Mesothelial cell of epicardium (in vitro differentiated cells): ENCODE measurements around the gene IL6ST. TPM values are rescaled to one million over a fixed set of nuclear protein-coding genes. Genes with fewer than 3 reads are reported as not detected.

ENCODE experiments used
- DNase-seq, 2 experiments: peaks; one replicate each; pipeline ENCODE4 v3.0.0; 2021; ENCODE audit warnings: low spot score in 2 of 2; ENCODE audit not compliant: unreplicated experiment in 2 of 2
- H3K27ac Mint-ChIP-seq: 2 replicates; pipeline ENCODE4 v1.8.0; 2021; ENCODE audit warnings: mixed read lengths
- H3K27me3 Mint-ChIP-seq: 2 replicates; pipeline ENCODE4 v1.8.0; 2021; ENCODE audit warnings: low read depth, mixed read lengths
- H3K36me3 Mint-ChIP-seq: 2 replicates; pipeline ENCODE4 v1.8.0; 2021; ENCODE audit warnings: mixed read lengths
- H3K4me1 Mint-ChIP-seq: 2 replicates; pipeline ENCODE4 v1.8.0; 2021; ENCODE audit warnings: mixed read lengths
- H3K4me3 Mint-ChIP-seq: 2 replicates; pipeline ENCODE4 v1.8.0; 2021; ENCODE audit warnings: mild to moderate bottlenecking, moderate library complexity, mixed read lengths
- H3K9me3 Mint-ChIP-seq: 2 replicates; pipeline ENCODE4 v1.8.0; 2021; ENCODE audit warnings: mixed read lengths
- CTCF ChIP-seq: fragments of 200-600 bp; sonication (generic); IDR thresholded peaks from one replicate; pipeline ENCODE4 v1.5.0; 2021; ENCODE audit warnings: antibody characterized with exemption; ENCODE audit not compliant: unreplicated experiment
- total RNA-seq: library from RNA; stranded (reverse); gene quantifications from 3 replicates; pipeline ENCODE4 v1.2.1, GENCODE V29; 2021

Gene IL6ST
- total RNA-seq, 1 donor from 2014 or later, result 373 TPM

- no peak overlapping the region for H3K27ac Mint-ChIP-seq
- no peak overlapping the region for H3K4me3 Mint-ChIP-seq
- TF ChIP-seq CTCF, result no peak
- H3K36me3 Mint-ChIP-seq, result no peaks in the 10 kb centered on the region
- no peak for DNase-seq
- no peaks in the 10 kb centered on the region for H3K27me3 Mint-ChIP-seq
- H3K9me3 Mint-ChIP-seq, result no peaks in the 10 kb centered on the region
- H3K4me1 Mint-ChIP-seq, result peaks cover 18% of the 10 kb centered on the region
Observed at GRCh38 chr5:55913466-55914413, 81.0 kb downstream of the IL6ST start.

GRCh38 chr5:55911784-55912653 lies 82.7 kb downstream of the IL6ST start:
- H3K27me3 Mint-ChIP-seq, result no peaks in the 10 kb centered on the region
- H3K9me3 Mint-ChIP-seq, result no peaks in the 10 kb centered on the region
- TF ChIP-seq CTCF, result no peak
- H3K36me3 Mint-ChIP-seq, result no peaks in the 10 kb centered on the region
- H3K27ac Mint-ChIP-seq, result no peak overlapping the region
- DNase-seq, result no peak
- no peak overlapping the region for H3K4me3 Mint-ChIP-seq
- H3K4me1 Mint-ChIP-seq, result peaks cover 18% of the 10 kb centered on the region

- TF ChIP-seq CTCF, result no peak
- Mint-ChIP-seq H3K4me3 (no peak overlapping the region), H3K4me1 (peaks cover 14% of the 10 kb centered on the region), H3K27ac (no peak overlapping the region), H3K9me3 (no peaks in the 10 kb centered on the region), H3K36me3 (no peaks in the 10 kb centered on the region), H3K27me3 (no peaks in the 10 kb centered on the region)
- DNase-seq, result no peak
Observed at GRCh38 chr5:55908804-55909203, 86.0 kb downstream of the IL6ST start.

GRCh38 chr5:55907927-55908326 lies 86.8 kb downstream of the IL6ST start:
- Mint-ChIP-seq H3K27me3 (no peaks in the 10 kb centered on the region), H3K4me3 (no peak overlapping the region), H3K9me3 (no peaks in the 10 kb centered on the region), H3K36me3 (no peaks in the 10 kb centered on the region), H3K4me1 (peaks cover 14% of the 10 kb centered on the region), H3K27ac (no peak overlapping the region)
- DNase-seq, result no peak
- no peak for TF ChIP-seq CTCF

- no peak for TF ChIP-seq CTCF
- Mint-ChIP-seq H3K27me3 (no peaks in the 10 kb centered on the region), H3K4me3 (no peak overlapping the region), H3K9me3 (no peaks in the 10 kb centered on the region), H3K36me3 (no peaks in the 10 kb centered on the region), H3K27ac (no peak overlapping the region), H3K4me1 (peaks cover 4% of the 10 kb centered on the region)
- DNase-seq, result no peak
Observed at GRCh38 chr5:55905251-55905650, 89.5 kb downstream of the IL6ST start.
